Activated T-helper 9 cell treated with anti-CD3 and anti-CD28 coated beads, Interleukin-2, amount 50 U/mL, for 16 hours (primary cell): ENCODE results near the gene FRMD5.

Source experiments
- DNase-seq: peaks from one replicate; pipeline ENCODE4 v3.0.0-alpha.2; 2020; ENCODE audit warnings: low read depth

Gene FRMD5

DNA sequence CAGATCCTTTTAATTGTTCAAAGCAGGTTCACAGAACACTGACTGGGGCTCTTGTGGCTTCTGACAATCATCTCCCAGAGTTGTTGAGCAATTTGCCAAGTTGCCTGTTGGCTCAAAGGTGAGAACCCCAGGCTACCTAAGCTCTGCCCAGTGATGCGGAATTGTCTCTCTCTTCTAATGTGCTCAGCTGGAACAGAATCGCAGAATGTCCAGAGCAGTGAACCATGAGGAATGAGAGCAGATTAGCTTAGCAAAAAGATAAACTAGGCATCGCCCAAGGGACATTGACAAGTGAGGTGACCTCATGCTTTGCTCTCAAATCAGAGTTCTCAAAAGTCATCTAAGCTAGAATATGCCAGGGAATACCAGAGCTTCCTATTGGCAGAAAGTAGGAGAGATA, 220.2 kb downstream of the FRMD5 start:
- DNase-seq, result no peak

- no peak for DNase-seq
Measured at GRCh38 chr15:43969802-43970375, 225.2 kb downstream of the FRMD5 start.

- DNase-seq, result no peak
Measured at GRCh38 chr15:43968551-43968950, 226.5 kb downstream of the FRMD5 start.

DNA sequence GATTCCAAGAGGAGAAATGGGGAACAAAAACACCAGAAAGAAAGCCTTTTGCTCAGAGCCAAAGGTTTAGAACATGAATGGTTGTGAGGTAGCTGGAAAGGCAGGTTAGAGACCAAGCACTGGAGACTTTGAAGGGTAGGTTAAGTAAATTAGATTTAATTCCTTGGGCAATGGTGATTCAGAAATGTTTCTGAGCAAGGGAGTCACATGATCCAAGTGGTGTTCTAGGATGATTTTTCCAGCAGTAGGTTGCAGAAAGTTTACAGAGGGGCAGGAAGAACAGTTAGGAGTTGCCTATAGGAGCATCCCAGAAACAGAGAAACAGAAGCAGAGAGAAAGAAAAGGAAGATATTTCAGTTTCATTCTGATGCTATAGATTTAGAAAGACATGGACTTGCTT, 228.4 kb downstream of the FRMD5 start:
- DNase-seq, result no peak

DNA sequence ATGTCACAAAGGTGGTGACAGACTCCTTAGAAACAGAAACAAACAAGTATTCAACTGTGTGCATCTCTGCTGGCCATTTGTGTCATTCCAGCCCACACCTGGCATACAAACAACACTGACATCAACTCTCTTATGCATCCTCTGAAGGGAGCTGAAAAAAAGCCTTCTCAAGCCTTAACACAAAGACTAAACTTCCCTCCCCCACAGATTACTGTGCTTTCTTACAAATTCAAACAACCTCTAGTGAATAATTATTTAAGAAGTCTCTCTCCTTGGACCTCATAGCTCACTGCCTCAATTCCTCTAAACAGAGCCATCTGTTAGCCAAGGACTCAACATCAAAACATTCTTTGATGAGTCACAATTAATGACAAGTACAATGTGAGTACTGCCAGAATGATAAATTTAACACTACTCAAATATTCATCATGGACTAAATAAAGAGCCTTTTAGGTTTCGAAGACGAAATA, 236.2 kb downstream of the FRMD5 start:
- DNase-seq, result no peak

DNA sequence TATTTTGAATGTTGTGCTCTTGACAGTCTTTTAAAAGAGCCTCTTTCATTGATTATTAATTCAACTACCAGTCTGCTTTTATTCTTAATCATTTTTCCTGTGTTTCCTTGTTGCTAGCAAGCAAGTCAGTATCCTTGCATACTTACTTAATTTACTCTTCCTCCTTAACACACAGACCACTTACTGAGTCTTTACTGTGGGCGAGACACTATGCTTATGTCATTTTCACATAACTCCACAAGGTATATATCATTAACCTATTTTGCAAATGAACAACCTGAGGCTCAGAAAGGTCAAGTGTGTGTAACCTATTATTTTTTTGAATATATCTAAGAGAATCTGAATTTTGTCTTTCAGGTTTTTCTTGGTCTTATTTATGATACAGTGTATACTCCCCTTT, 237.3 kb downstream of the FRMD5 start:
- no peak for DNase-seq

DNA sequence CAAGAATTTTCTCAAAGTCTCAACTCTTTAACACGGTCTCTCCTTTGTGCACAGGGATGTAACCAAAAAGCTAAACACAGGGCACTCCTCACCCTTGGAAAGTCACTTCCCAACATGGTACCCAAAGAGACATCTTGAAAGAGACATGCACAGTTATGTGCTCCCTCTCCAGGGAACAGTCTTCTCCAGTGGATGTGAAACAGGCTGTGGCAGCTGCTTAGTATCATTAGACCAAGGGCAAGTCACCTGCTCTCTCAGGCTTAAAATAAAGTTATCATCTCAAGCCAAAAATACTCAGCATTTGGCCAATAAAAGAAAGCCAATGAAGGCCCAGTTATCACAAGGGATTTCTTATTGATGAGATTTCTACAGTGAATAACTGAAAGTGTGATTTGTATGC, 239.9 kb downstream of the FRMD5 start:
- no peak for DNase-seq

- no peak for DNase-seq
Measured at GRCh38 chr15:43954181-43954621, 240.9 kb downstream of the FRMD5 start.

GRCh38 chr15:43953402-43953801, 241.7 kb downstream of the FRMD5 start:
- no peak for DNase-seq

DNA sequence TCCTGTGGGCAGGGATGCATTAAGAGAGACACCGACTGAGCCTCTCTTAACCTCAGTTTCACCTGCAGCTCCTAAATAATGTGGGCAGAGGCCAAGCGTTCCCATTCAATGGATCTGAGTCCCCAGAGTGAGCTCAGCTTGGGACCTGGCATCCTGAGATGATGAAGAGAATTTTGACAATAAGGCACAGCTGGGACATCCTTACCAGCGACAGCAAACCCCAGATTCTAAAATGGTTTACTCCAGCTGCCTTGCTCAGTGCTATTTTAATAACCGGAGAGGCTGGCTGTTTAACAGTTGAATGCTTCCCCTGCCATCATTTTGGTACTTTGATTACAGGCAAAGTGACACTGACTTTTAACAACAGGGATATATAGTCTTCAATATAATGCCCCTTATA, 244.5 kb downstream of the FRMD5 start:
- DNase-seq, result no peak

- no peak for DNase-seq
Measured at GRCh38 chr15:43948691-43949325, 246.3 kb downstream of the FRMD5 start.

- DNase-seq, result no peak
Measured at GRCh38 chr15:43943511-43943910, 251.6 kb downstream of the FRMD5 start.

DNA sequence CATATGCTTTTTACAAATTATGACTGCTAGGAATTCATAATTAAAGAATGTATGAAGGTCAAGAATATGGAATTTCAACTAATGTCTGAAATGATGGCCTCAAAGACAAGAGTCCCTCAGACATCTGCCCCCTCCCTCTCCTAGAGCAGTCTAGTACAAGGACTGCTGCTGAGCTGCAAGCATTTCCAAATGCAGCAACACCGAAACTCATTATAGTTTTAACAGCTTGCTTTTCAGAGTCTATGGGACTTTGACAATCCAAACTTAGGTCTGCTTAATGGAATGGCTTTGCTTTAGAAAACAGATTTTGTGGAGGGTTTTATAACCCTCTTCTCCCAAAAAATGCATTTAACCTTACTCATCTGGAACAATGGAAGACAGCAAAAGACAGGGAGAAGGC, 252.9 kb downstream of the FRMD5 start:
- DNase-seq, result no peak

GRCh38 chr15:43941555-43941954, 253.5 kb downstream of the FRMD5 start:
- DNase-seq, result no peak

DNA sequence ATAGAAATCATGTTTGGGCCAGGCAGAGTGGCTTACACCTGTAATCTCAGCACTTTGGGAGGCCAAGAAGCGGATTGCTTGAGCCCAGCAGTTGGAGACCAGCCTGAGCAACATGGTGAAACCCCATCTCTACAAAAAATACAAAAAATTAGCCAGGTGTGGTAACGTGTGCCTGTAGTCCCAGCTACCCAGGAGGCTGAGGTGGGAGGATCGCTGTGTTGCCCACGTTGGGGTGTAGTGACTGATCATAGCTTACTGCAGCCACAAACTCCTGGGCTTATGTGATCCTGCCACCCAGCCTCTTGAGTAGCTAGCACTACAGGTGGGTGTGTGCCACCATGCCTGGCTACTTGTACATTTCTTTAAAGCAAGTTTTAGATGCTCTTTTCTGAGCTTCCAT, 254.0 kb downstream of the FRMD5 start:
- no peak for DNase-seq

DNA sequence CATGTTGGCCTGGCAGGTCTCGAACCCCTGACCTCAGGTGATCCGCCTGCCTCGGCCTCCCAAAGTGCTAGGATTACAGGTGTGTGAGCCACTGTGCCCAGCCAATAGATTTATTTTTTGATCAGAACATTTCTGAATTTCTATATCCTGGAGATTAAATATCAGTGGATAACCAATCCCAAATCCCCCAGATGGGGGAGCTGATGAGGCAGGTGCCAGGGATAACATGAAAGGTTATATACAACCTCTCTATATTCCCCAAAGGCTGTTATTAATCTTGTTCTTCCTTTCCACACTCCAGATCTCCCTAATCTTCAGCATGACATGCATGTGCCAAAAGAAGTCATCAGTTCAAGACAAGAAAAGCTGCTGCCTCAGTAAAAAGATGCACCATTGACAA, 256.0 kb downstream of the FRMD5 start:
- no peak for DNase-seq

GRCh38 chr15:43934480-43934879, 260.6 kb downstream of the FRMD5 start:
- DNase-seq, result no peak

DNA sequence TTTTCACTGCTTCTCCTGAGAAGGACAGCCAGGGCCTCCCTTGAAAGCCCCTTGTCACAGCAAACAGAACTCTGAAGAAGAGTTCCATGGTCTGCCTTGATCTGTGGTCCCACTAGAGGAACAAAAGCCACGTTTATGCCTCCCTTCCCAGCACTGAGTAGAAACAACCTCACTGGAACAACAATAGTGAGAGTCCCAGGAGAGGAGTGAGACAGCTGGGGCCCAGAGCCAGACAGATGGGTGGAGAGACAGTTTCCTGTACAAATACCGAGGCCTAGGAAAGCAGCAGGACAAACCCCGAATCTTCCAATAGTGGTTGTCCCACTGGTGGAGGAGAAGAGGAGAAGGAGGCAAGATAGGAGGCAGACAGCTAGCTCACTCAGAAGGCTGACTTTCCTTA, 262.2 kb downstream of the FRMD5 start:
- DNase-seq, result no peak

- DNase-seq, result no peak
Measured at GRCh38 chr15:43931790-43932435, 263.2 kb downstream of the FRMD5 start.

- no peak for DNase-seq
Measured at GRCh38 chr15:43931119-43931518, 264.0 kb downstream of the FRMD5 start.

- DNase-seq, result no peak
Measured at GRCh38 chr15:43930556-43930955, 264.5 kb downstream of the FRMD5 start.

GRCh38 chr15:43930079-43930478, 265.0 kb downstream of the FRMD5 start:
- DNase-seq, result no peak

DNA sequence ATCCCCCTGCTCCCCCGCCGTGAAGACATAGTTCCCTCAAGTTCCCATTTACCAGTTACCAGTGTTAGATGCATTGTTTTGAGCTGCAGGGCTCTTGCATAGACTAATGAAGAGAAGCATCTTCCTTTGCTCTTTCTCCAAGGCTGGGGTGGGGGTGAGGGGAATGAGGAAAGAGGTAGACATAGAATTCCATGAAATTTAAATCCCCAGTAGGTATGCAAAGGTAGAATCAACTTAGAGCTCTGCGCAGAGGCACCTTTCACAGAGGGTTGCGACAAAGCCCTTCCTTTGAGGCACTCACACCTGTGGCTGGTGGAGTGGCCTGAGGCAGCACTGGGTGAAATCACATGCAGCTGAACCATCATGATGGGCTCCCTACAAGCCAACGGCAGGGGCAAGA, 266.9 kb downstream of the FRMD5 start:
- no peak for DNase-seq

GRCh38 chr15:43927203-43927602, 267.9 kb downstream of the FRMD5 start:
- no peak for DNase-seq
